GM23338 (cell line): ENCODE data around the gene PPP1R7. TPM values are rescaled to one million over a fixed set of nuclear protein-coding genes. Genes with fewer than 3 reads are reported as not detected.

ENCODE experiments used
- ATAC-seq: fragments of 200-7000 bp; cut with Tn5 transposase; 3 replicates; pipeline ENCODE4 v1.9.1; 2020
- DNase-seq: peaks from one replicate; pipeline ENCODE4 v3.0.0-alpha.2; 2015; ENCODE audit warnings: low spot score
- H2AFZ ChIP-seq: fragments of 200-600 bp; sonication (generic); 2 replicates; pipeline ENCODE4 v1.8.0; 2016; ENCODE audit warnings: antibody characterized with exemption, mild to moderate bottlenecking, moderate library complexity
- H3F3A ChIP-seq: fragments of 200-600 bp; sonication (generic); replicated peaks from 2 replicates; pipeline ENCODE4 v1.8.0; 2017; ENCODE audit warnings: antibody characterized with exemption, mixed run types, low read depth
- H3K27ac ChIP-seq: fragments of 200-600 bp; sonication (generic); 2 replicates; pipeline ENCODE4 v1.6.1; 2016; ENCODE audit warnings: low read depth
- H3K27me3 ChIP-seq: fragments of 200-600 bp; sonication (generic); 2 replicates; pipeline ENCODE4 v1.8.0; 2016; ENCODE audit warnings: mild to moderate bottlenecking, mixed run types, moderate library complexity; ENCODE audit not compliant: insufficient read depth
- H3K36me3 ChIP-seq: fragments of 200-600 bp; sonication (generic); 2 replicates; pipeline ENCODE4 v1.8.0; 2016; ENCODE audit warnings: mild to moderate bottlenecking; ENCODE audit not compliant: insufficient read depth
- H3K4me1 ChIP-seq: fragments of 200-600 bp; sonication (generic); 2 replicates; pipeline ENCODE4 v1.8.0; 2016; ENCODE audit warnings: mild to moderate bottlenecking, moderate library complexity; ENCODE audit not compliant: insufficient read depth
- H3K4me2 ChIP-seq: fragments of 200-600 bp; sonication (generic); 2 replicates; pipeline ENCODE4 v1.7.1; 2017; ENCODE audit warnings: mixed run types
- H3K4me3 ChIP-seq: fragments of 200-600 bp; sonication (generic); 2 replicates; pipeline ENCODE4 v1.6.1; 2016; ENCODE audit warnings: mixed run types
- H3K79me2 ChIP-seq: fragments of 200-600 bp; sonication (generic); replicated peaks from 2 replicates; pipeline ENCODE4 v1.8.0; 2017; ENCODE audit warnings: mild to moderate bottlenecking; ENCODE audit not compliant: insufficient read depth
- H3K9me2 ChIP-seq: fragments of 200-600 bp; sonication (generic); 2 replicates; pipeline ENCODE4 v1.8.0; 2017; ENCODE audit not compliant: insufficient read depth
- H4K20me1 ChIP-seq: fragments of 200-600 bp; sonication (generic); replicated peaks from 2 replicates; pipeline ENCODE4 v1.8.0; 2017; ENCODE audit warnings: mild to moderate bottlenecking; ENCODE audit not compliant: insufficient read depth
- H3K27ac Mint-ChIP-seq: 2 replicates; pipeline ENCODE4 v1.8.0; 2020; ENCODE audit warnings: inconsistent platforms, mild to moderate bottlenecking, moderate library complexity, mixed read lengths
- H3K27me3 Mint-ChIP-seq: 3 replicates; pipeline ENCODE4 v1.8.0; 2022; ENCODE audit warnings: low read depth, mild to moderate bottlenecking, moderate library complexity, mixed read lengths, inconsistent platforms; ENCODE audit not compliant: insufficient read depth, poor library complexity
- H3K36me3 Mint-ChIP-seq: 3 replicates; pipeline ENCODE4 v1.8.0; 2021; ENCODE audit warnings: low read depth, mild to moderate bottlenecking, inconsistent platforms, moderate library complexity, mixed read lengths
- H3K4me1 Mint-ChIP-seq: 3 replicates; pipeline ENCODE4 v1.8.0; 2020; ENCODE audit warnings: mild to moderate bottlenecking, inconsistent platforms, mixed read lengths
- H3K4me3 Mint-ChIP-seq: 3 replicates; pipeline ENCODE4 v1.8.0; 2021; ENCODE audit warnings: moderate library complexity, mild to moderate bottlenecking, inconsistent platforms, mixed read lengths
- H3K9me3 Mint-ChIP-seq: 3 replicates; pipeline ENCODE4 v1.8.0; 2020; ENCODE audit warnings: moderate library complexity, mild to moderate bottlenecking, inconsistent platforms, mixed read lengths
- EZH2 ChIP-seq: fragments of 200-600 bp; sonication (generic); IDR thresholded peaks from one replicate; pipeline ENCODE4 v1.8.0; 2017; ENCODE audit warnings: antibody characterized with exemption, mild to moderate bottlenecking, low read depth; ENCODE audit not compliant: unreplicated experiment
- EZH2phosphoT487 ChIP-seq: fragments of 200-600 bp; sonication (generic); IDR thresholded peaks from one replicate; pipeline ENCODE4 v1.8.1; 2018; ENCODE audit warnings: antibody characterized with exemption; ENCODE audit not compliant: unreplicated experiment
- JUNB ChIP-seq: IDR thresholded peaks from one replicate; pipeline ENCODE4 v1.6.1; 2016; ENCODE audit warnings: antibody characterized with exemption; ENCODE audit not compliant: unreplicated experiment
- POLR2AphosphoS5 ChIP-seq: IDR thresholded peaks from 2 replicates; pipeline ENCODE4 v1.6.1; 2016; ENCODE audit warnings: antibody characterized with exemption, low read depth
- ZNF114 ChIP-seq: fragments of 250-450 bp; sonication (Bioruptor Pico); IDR thresholded peaks from 2 replicates; pipeline ENCODE4 v1.5.0; 2020; ENCODE audit warnings: mild to moderate bottlenecking, moderate library complexity
- ZNF331 ChIP-seq: fragments of 250-450 bp; sonication (Bioruptor Pico); IDR thresholded peaks from 2 replicates; pipeline ENCODE4 v1.5.0; 2020; ENCODE audit warnings: low read depth, mild to moderate bottlenecking, moderate library complexity
- polyA plus RNA-seq: library from polyadenylated mRNA; unstranded; fragments of >200 nt; fragmentation: Nextera tagmentation; extraction: Ambion mirVana; gene quantifications from 2 replicates; pipeline ENCODE4 v1.2.1, GENCODE V29; 2016
- total RNA-seq: library from RNA; depleted of rRNA; stranded (reverse); fragments of >200 nt; shearing (Covaris generic); gene quantifications from 2 replicates; pipeline ENCODE4 v1.2.3, GENCODE V29; 2014
- TF ChIP-seq, protein P1 (sequence below): fragments of 250-450 bp; sonication (Bioruptor Pico); IDR thresholded peaks from 2 replicates; pipeline ENCODE4 v1.5.0; 2020; ENCODE audit warnings: mild to moderate bottlenecking, moderate library complexity

Gene PPP1R7
- total and polyA plus RNA-seq, 2 experiments from 2014 or later, result 48.2 to 94.3 TPM

DNA sequence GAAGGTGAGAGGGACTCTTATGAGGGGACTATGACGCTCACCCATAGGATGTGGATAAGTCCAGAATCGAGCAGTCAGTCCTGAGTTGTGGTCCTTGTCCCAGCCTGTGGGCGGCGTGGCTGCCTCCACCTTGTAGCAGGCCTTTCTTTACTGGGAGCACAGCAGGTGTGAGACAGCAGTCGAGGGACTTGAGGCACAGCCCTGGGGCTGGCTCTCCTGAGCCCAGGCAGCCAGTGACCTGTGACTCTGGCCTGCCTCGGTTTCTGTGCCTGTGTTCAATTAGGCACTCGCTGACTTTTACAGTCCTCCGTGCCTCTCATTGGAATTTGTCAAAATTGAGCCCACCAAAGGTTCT, 8.3 kb downstream of the PPP1R7 start:
- Histone ChIP-seq H3K27ac (no peak overlapping the region), H3K27me3 (no peaks in the 10 kb centered on the region), H3K4me3 (no peak overlapping the region), H3K4me2 (no peak overlapping the region), H3K36me3 (no peaks in the 10 kb centered on the region; the same call in 1 of the 2 replicates), H3K9me2 (no peaks in the 10 kb centered on the region), H2AFZ (no peak overlapping the region), H3K79me2 (no peaks in the 10 kb centered on the region), H4K20me1 (peaks cover 5% of the 10 kb centered on the region; the same call in 1 of the 2 replicates), H3F3A (no peaks in the 10 kb centered on the region), H3K4me1 (no peaks in the 10 kb centered on the region)
- no peak overlapping the region for H3K4me3 Mint-ChIP-seq
- H3K27ac Mint-ChIP-seq, result no peak overlapping the region
- no peaks in the 10 kb centered on the region for H3K9me3 Mint-ChIP-seq
- H3K27me3 Mint-ChIP-seq, result no peaks in the 10 kb centered on the region
- ATAC-seq (no peak; the same call in 2 of the 3 replicates), DNase-seq (no peak)
- H3K4me1 Mint-ChIP-seq, result peaks cover 9% of the 10 kb centered on the region
- peaks cover 8% of the 10 kb centered on the region; the same call in 2 of the 3 replicates for H3K36me3 Mint-ChIP-seq
- no peak for TF ChIP-seq EZH2
- TF ChIP-seq POLR2AphosphoS5, result no peak
- no peak for TF ChIP-seq ZNF331 (CRISPR knock-in tag)
- TF ChIP-seq, protein P1, sequence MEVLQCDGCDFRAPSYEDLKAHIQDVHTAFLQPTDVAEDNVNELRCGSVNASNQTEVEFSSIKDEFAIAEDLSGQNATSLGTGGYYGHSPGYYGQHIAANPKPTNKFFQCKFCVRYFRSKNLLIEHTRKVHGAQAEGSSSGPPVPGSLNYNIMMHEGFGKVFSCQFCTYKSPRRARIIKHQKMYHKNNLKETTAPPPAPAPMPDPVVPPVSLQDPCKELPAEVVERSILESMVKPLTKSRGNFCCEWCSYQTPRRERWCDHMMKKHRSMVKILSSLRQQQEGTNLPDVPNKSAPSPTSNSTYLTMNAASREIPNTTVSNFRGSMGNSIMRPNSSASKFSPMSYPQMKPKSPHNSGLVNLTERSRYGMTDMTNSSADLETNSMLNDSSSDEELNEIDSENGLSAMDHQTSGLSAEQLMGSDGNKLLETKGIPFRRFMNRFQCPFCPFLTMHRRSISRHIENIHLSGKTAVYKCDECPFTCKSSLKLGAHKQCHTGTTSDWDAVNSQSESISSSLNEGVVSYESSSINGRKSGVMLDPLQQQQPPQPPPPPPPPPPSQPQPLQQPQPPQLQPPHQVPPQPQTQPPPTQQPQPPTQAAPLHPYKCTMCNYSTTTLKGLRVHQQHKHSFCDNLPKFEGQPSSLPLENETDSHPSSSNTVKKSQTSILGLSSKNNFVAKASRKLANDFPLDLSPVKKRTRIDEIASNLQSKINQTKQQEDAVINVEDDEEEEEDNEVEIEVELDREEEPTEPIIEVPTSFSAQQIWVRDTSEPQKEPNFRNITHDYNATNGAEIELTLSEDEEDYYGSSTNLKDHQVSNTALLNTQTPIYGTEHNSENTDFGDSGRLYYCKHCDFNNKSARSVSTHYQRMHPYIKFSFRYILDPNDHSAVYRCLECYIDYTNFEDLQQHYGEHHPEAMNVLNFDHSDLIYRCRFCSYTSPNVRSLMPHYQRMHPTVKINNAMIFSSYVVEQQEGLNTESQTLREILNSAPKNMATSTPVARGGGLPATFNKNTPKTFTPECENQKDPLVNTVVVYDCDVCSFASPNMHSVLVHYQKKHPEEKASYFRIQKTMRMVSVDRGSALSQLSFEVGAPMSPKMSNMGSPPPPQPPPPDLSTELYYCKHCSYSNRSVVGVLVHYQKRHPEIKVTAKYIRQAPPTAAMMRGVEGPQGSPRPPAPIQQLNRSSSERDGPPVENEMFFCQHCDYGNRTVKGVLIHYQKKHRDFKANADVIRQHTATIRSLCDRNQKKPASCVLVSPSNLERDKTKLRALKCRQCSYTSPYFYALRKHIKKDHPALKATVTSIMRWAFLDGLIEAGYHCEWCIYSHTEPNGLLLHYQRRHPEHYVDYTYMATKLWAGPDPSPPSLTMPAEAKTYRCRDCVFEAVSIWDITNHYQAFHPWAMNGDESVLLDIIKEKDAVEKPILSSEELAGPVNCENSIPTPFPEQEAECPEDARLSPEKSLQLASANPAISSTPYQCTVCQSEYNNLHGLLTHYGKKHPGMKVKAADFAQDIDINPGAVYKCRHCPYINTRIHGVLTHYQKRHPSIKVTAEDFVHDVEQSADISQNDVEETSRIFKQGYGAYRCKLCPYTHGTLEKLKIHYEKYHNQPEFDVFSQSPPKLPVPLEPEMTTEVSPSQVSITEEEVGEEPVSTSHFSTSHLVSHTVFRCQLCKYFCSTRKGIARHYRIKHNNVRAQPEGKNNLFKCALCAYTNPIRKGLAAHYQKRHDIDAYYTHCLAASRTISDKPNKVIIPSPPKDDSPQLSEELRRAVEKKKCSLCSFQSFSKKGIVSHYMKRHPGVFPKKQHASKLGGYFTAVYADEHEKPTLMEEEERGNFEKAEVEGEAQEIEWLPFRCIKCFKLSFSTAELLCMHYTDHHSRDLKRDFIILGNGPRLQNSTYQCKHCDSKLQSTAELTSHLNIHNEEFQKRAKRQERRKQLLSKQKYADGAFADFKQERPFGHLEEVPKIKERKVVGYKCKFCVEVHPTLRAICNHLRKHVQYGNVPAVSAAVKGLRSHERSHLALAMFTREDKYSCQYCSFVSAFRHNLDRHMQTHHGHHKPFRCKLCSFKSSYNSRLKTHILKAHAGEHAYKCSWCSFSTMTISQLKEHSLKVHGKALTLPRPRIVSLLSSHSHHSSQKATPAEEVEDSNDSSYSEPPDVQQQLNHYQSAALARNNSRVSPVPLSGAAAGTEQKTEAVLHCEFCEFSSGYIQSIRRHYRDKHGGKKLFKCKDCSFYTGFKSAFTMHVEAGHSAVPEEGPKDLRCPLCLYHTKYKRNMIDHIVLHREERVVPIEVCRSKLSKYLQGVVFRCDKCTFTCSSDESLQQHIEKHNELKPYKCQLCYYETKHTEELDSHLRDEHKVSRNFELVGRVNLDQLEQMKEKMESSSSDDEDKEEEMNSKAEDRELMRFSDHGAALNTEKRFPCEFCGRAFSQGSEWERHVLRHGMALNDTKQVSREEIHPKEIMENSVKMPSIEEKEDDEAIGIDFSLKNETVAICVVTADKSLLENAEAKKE, result no peak

DNA sequence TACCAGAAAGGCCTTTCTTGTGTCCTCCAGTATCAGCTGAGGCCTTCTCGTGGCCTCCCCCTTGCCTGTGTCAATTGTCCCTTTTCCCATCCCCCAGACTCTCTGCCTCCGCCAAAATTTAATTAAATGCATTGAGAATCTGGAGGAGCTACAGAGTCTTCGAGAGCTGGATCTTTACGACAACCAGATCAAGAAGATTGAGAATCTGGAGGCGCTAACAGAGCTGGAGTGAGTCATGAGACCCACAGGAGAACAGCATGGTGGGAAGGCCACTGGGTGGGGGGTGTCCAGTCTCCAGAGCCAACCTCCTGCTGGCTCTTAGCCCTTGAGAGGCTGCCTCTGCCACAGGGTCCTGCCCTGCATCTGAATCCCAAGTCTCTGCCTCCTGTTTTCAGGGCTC, 8.8 kb downstream of the PPP1R7 start:
- peaks cover 5% of the 10 kb centered on the region; the same call in 1 of the 2 replicates for H4K20me1 ChIP-seq
- no peaks in the 10 kb centered on the region; the same call in 1 of the 2 replicates for H3K36me3 ChIP-seq
- H3K27me3 ChIP-seq, result no peaks in the 10 kb centered on the region
- H3K27ac Mint-ChIP-seq, result no peak overlapping the region; the same call in 1 of the 2 replicates
- H3K9me3 Mint-ChIP-seq, result no peaks in the 10 kb centered on the region
- H3K36me3 Mint-ChIP-seq, result peaks cover 9% of the 10 kb centered on the region
- H3K4me1 Mint-ChIP-seq, result peaks cover 9% of the 10 kb centered on the region
- no peak overlapping the region for H2AFZ ChIP-seq
- no peaks in the 10 kb centered on the region for H3K9me2 ChIP-seq
- TF ChIP-seq EZH2 (no peak), EZH2phosphoT487 (no peak), JUNB (no peak), ZNF114 (CRISPR knock-in tag) (no peak), ZNF331 (CRISPR knock-in tag) (no peak)
- ATAC-seq, result no peak
- H3K4me1 ChIP-seq, result no peaks in the 10 kb centered on the region
- DNase-seq, result no peak
- H3K27ac ChIP-seq, result no peak overlapping the region
- H3F3A ChIP-seq, result no peaks in the 10 kb centered on the region
- H3K27me3 Mint-ChIP-seq, result no peaks in the 10 kb centered on the region
- no peak overlapping the region for H3K4me2 ChIP-seq
- H3K79me2 ChIP-seq, result no peaks in the 10 kb centered on the region
- H3K4me3 Mint-ChIP-seq, result no peak overlapping the region
- H3K4me3 ChIP-seq, result no peak overlapping the region
